OCI-LY3 (cell line): Measurements from ENCODE around the gene OSBPL8.
"Not testable (repeated sequence)": the region's sequence is repeated elsewhere in the genome, so short reads cannot be mapped to it uniquely, and the experiment has no call there.

Experiments used
- H2AFZ ChIP-seq: fragments of 200-600, 300-600 bp; shearing (Covaris generic); 2 replicates; pipeline ENCODE4 v1.6.0; 2014; ENCODE audit warnings: antibody characterized with exemption, low read depth, low read length
- H3K27ac ChIP-seq: fragments of 200-600, 300-600 bp; sonication (generic); 2 replicates; pipeline ENCODE4 v1.5.1; 2014; ENCODE audit warnings: mild to moderate bottlenecking, low read length, moderate library complexity, mixed read lengths
- H3K27me3 ChIP-seq: fragments of 200-600, 300-600 bp; sonication (generic); 2 replicates; pipeline ENCODE4 v1.6.1; 2014; ENCODE audit warnings: low read depth, low read length, mixed read lengths
- H3K36me3 ChIP-seq: fragments of 200-600, 300-600 bp; sonication (generic); replicated peaks from 2 replicates; pipeline ENCODE3; 2014; ENCODE audit warnings: low read depth, low read length, mixed read lengths
- H3K4me1 ChIP-seq: fragments of 300-600, 200-600 bp; sonication (generic); 2 replicates; pipeline ENCODE4 v1.6.1; 2014; ENCODE audit warnings: low read length, mixed read lengths
- H3K4me2 ChIP-seq: fragments of 200-600, 300-600 bp; sonication (generic); 2 replicates; pipeline ENCODE4 v1.6.1; 2014; ENCODE audit warnings: low read length, mixed read lengths
- H3K4me3 ChIP-seq: fragments of 300-600, 200-600 bp; sonication (generic); 2 replicates; pipeline ENCODE4 v1.5.1; 2014; ENCODE audit warnings: antibody characterized with exemption, mild to moderate bottlenecking, low read length, moderate library complexity
- H3K79me2 ChIP-seq: fragments of 300-600, 200-600 bp; shearing (Covaris generic); 2 replicates; pipeline ENCODE4 v1.6.1; 2014; ENCODE audit warnings: mild to moderate bottlenecking, low read length, mixed read lengths
- H3K9ac ChIP-seq: fragments of 300-600, 200-600 bp; shearing (Covaris generic); 2 replicates; pipeline ENCODE4 v1.6.0; 2014; ENCODE audit warnings: mild to moderate bottlenecking, low read length, moderate library complexity
- H3K9me3 ChIP-seq: fragments of 200-600, 300-600 bp; shearing (Covaris generic); 2 replicates; pipeline ENCODE4 v1.6.1; 2014; ENCODE audit warnings: low read length, mixed read lengths; ENCODE audit not compliant: insufficient read depth
- H4K20me1 ChIP-seq: fragments of 200-600, 300-600 bp; sonication (generic); 2 replicates; pipeline ENCODE4 v1.6.1; 2016; ENCODE audit warnings: low read length, mixed read lengths; ENCODE audit not compliant: insufficient read depth
- EZH2phosphoT487 ChIP-seq: fragments of 200-600 bp; shearing (Covaris generic); IDR thresholded peaks from 2 replicates; pipeline ENCODE4 v1.6.1; 2018; ENCODE audit warnings: antibody characterized with exemption, mixed run types, low read depth
- TF ChIP-seq, protein P1 (sequence below): fragments of 200-600, 300-600 bp; sonication (generic); IDR thresholded peaks from 2 replicates; pipeline ENCODE4 v1.5.1; 2014; ENCODE audit warnings: antibody characterized with exemption, low read length, low read depth

Gene OSBPL8

DNA sequence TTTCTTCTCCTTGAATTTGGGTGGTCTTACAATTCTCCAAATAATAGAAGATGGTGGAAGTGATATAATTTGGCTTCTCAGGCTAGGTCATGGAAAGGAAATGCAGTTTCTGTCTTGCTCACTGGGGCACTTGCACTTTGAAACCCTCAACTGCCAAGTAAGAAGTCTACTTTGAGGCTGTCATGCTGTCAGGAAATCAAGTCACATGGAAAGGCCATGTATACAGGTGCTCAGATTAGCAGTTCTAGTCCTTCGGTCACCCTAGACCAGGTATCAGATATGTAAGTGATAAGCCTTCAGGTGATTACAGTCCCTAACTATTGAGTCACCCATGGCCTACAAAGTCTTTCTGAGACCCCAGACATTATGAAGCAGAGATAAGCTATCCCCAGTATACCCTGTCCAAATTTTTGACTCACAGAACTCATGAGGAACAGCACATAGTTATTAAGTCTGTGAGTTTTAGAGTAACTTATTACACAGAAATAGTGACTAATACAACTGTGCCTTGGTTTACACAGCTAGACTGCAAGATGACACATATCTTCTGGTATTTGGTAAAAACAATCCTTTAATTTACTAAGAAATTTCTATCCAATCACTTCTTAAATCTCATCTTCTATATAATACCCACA is 185.1 kb downstream of the OSBPL8 start:
- H3K9ac ChIP-seq: no peak overlapping the region
- H3K27me3 ChIP-seq: no peaks in the 10 kb centered on the region
- H2AFZ ChIP-seq: no peak overlapping the region
- H3K4me2 ChIP-seq: no peak overlapping the region
- TF ChIP-seq, protein P1, sequence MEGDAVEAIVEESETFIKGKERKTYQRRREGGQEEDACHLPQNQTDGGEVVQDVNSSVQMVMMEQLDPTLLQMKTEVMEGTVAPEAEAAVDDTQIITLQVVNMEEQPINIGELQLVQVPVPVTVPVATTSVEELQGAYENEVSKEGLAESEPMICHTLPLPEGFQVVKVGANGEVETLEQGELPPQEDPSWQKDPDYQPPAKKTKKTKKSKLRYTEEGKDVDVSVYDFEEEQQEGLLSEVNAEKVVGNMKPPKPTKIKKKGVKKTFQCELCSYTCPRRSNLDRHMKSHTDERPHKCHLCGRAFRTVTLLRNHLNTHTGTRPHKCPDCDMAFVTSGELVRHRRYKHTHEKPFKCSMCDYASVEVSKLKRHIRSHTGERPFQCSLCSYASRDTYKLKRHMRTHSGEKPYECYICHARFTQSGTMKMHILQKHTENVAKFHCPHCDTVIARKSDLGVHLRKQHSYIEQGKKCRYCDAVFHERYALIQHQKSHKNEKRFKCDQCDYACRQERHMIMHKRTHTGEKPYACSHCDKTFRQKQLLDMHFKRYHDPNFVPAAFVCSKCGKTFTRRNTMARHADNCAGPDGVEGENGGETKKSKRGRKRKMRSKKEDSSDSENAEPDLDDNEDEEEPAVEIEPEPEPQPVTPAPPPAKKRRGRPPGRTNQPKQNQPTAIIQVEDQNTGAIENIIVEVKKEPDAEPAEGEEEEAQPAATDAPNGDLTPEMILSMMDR: no peak
- no peak for TF ChIP-seq EZH2phosphoT487
- H3K4me3 ChIP-seq: no peak overlapping the region
- H3K9me3 ChIP-seq: no peaks in the 10 kb centered on the region
- no peaks in the 10 kb centered on the region for H3K79me2 ChIP-seq
- H3K27ac ChIP-seq: no peak overlapping the region
- no peaks in the 10 kb centered on the region for H3K4me1 ChIP-seq
- H3K36me3 ChIP-seq: peaks cover 1% of the 10 kb centered on the region
- no peaks in the 10 kb centered on the region for H4K20me1 ChIP-seq

DNA sequence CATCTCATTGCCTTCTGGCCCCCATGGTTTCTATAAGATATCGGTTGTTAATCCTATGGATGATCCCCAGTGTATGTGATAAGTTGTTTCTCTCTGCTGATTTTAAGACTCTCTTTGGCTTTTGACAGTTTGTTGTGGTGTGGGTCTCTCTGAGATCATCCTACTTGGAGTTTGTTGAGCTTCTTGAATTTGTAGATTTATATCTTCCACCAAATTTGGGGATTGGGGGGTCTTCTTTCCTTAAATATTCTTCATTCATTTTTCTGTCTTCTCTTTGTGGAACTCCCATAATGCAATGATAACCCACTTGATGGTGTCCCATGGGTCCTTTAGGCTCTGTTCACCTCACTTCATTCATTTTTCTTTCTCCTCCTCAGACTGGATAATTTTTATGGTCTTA is 191.3 kb downstream of the OSBPL8 start:
- Histone ChIP-seq H2AFZ (no peak overlapping the region), H3K36me3 (peaks cover 26% of the 10 kb centered on the region), H3K4me2 (no peak overlapping the region), H3K4me3 (no peak overlapping the region), H3K27me3 (no peaks in the 10 kb centered on the region), H3K27ac (no peak overlapping the region), H3K4me1 (no peaks in the 10 kb centered on the region), H3K9me3 (peaks cover 5% of the 10 kb centered on the region; the same call in 1 of the 2 replicates), H3K9ac (no peak overlapping the region), H3K79me2 (no peaks in the 10 kb centered on the region), H4K20me1 (no peaks in the 10 kb centered on the region)
- TF ChIP-seq, protein P1: no peak
- no peak for TF ChIP-seq EZH2phosphoT487

DNA sequence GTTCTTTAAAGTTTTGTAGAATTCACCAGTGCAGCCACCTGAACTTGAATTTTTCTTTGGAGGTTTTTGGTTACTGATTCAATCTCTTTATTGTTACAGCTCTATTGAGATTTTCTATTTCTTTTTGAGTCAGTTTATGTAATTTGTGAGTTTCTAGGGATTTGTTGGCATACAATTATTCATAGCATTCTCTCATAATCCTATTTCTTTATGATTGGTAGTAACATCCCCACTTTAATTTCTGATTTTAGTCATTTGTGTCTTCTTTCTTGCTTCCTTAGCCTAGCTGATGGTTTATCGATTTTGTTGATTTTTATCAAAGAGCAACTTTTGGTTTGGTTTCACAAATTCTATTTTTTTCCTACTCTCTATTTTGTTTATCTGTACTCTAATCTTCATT is 193.4 kb downstream of the OSBPL8 start:
- H3K4me3 ChIP-seq: no peak overlapping the region
- no peak for TF ChIP-seq EZH2phosphoT487
- TF ChIP-seq, protein P1: no peak
- H3K9ac ChIP-seq: no peak overlapping the region
- no peak overlapping the region for H2AFZ ChIP-seq
- H3K27me3 ChIP-seq: no peaks in the 10 kb centered on the region
- H3K4me2 ChIP-seq: no peak overlapping the region
- no peak overlapping the region for H3K27ac ChIP-seq
- peaks cover 26% of the 10 kb centered on the region for H3K36me3 ChIP-seq
- H3K79me2 ChIP-seq: no peaks in the 10 kb centered on the region
- H3K4me1 ChIP-seq: no peaks in the 10 kb centered on the region
- peaks cover 5% of the 10 kb centered on the region; the same call in 1 of the 2 replicates for H3K9me3 ChIP-seq
- no peaks in the 10 kb centered on the region for H4K20me1 ChIP-seq

DNA sequence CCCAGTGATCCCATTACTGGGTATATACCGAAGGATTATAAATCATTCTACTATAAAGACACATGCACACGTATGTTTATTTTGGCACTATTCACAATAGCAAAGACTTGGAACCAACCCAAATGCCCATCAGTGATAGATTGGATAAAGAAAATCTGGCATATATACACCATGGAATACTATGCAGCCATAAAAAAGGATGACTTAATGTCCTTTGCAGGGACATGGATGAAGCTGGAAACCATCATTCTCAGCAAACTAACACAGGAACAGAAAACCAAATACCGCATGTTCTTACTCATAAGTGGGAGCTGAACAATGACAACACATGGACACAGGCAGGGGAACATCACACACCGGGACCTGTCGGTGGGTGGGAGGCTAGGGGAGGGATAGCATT is 195.4 kb downstream of the OSBPL8 start:
- H3K36me3 ChIP-seq: peaks cover 23% of the 10 kb centered on the region
- H3K9me3 ChIP-seq, H4K20me1 ChIP-seq, H3K79me2 ChIP-seq, H3K4me3 ChIP-seq, H2AFZ ChIP-seq, H3K9ac ChIP-seq, H3K4me2 ChIP-seq, H3K4me1 ChIP-seq, H3K27me3 ChIP-seq, H3K27ac ChIP-seq: not testable (repeated sequence)

DNA sequence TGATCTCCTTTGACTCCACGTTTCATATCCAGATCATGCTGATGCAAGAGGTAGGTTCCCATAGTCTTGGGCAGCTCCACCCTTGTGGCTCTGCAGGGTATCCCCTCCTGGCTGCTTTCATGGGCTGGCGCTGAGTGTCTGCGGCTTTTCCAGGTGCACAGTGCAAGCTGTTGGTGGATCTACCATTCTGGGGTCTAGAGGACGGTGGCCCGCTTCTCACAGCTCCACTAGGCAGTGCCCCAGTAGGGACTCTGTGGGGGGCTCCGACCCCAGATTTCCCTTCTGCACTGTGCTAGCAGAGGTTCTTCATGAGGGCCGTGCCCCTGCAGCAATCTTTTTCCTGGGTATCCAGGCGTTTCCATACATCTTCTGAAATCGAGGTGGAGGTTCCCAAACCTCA is 199.3 kb downstream of the OSBPL8 start:
- no peak for TF ChIP-seq EZH2phosphoT487
- TF ChIP-seq, protein P1: no peak
- Histone ChIP-seq H3K9me3 (no peaks in the 10 kb centered on the region), H3K36me3 (no peaks in the 10 kb centered on the region), H3K4me3 (no peak overlapping the region), H4K20me1 (no peaks in the 10 kb centered on the region), H3K27ac (no peak overlapping the region), H3K27me3 (no peaks in the 10 kb centered on the region), H3K9ac (no peak overlapping the region), H3K79me2 (no peaks in the 10 kb centered on the region), H2AFZ (no peak overlapping the region), H3K4me1 (no peaks in the 10 kb centered on the region), H3K4me2 (no peak overlapping the region)
